ENCODE results near the gene PDSS2.

GRCh38 chr6:107272246-107272645 is 187.1 kb downstream of the PDSS2 start:
- no peak for TF ChIP-seq CTCF (conservative IDR thresholded peaks at IDR 0.05)
- TF ChIP-seq EZH2 (IDR thresholded peaks at IDR 0.05; ENCODE audit: low read depth): no peak
